ENCODE results near the gene SRSF4.

Gene SRSF4

GRCh38 chr1:29200906-29201594 is 19.4 kb upstream of the SRSF4 start:
- no peak for DNase-seq

DNA sequence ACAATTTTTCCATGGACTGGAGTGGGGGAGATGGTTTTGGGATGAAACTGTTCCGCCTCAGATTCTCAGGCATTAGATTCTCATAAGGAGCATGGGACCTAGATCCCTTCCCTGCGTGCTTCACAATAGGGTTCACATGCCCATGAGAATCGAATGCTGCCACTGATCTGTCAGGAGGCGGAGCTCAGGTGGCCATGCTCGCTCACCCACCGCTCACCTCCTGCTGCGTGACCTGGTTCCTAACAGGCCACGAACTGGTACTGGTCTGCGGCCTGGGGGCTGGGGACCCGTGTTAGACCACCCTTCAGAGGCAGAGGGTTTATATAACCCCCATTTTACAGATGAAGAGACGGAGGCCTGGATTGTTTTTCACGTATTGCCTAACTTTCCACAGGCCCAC is 16.3 kb upstream of the SRSF4 start:
- DNase-seq: no peak

GRCh38 chr1:29197590-29197924 is 15.9 kb upstream of the SRSF4 start:
- peak; percentile 48 for DNase-seq

GRCh38 chr1:29196863-29197589 is 15.3 kb upstream of the SRSF4 start:
- peak; percentile 81 for DNase-seq

DNA sequence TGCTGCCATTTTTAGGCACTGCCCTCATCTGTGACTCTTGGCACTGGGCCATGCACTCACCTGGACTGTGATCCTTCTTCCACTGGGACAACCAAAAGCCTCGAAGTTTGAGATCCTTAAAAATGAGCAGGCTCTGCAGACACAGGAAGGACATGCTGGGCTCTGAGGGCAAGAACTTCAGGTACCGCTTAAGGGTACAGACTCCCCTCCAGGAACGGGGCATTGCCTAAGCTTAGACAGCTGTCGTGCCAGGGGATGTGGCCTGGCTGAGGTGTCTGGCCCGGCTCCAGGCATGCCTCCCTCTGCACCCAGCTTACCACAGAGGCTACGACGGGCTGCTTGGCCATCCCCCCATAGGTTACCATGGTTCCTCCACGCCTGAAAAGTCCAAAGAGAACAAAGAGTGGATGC is 14.2 kb upstream of the SRSF4 start:
- no peak for DNase-seq

DNA sequence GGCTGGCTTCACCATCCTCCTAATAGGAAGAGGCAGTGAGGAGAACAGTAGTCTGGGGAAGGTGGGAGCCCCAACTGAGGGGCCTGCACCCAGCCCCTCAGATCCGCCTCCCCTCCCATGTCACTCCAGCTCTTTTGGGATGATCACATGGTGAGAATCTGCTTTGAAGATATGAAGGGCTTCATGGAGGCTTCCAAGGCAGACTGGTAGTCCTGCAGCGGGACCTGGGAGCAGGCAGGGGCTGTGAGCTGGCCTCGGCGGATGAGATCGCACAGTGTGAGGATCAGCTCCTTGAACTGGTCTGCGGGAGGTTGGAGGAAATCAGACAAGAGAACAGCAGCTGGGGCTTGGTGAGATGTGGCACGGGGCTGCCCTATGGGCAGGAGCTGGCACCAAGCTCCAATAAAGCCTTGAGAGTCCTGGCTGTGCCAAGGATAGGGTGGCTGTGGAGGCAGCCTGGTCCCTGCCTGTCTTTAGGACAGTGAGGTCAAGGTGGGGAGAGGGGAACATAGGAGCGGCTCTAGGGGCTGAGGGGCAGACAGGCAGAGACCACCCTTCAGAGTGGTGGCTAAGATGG is 12.3 kb upstream of the SRSF4 start:
- DNase-seq: no peak

DNA sequence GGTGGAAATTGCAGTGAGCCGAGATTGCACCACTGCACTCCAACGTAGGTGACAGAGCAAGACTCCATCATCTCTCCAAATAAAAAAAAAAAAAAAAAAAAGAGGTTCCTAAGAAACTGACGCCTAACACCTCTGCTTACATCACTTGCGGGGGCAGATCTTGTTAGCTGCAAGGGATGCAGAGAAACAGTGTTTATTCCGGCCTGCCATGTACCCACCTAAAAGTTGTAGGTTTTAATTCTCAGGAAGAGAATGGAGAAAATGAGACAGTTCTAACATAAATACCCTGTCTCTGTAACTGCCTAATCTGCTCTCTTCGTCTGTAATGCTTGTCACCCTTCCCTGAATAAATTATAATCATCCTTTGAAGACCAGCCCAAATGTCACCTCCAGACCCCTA is 9.0 kb upstream of the SRSF4 start:
- no peak for DNase-seq

- no peak for DNase-seq
Observed at GRCh38 chr1:29186707-29187106, 5.0 kb upstream of the SRSF4 start.

- DNase-seq: no peak
Observed at GRCh38 chr1:29186252-29186651, 4.6 kb upstream of the SRSF4 start.

- no peak for DNase-seq
Observed at GRCh38 chr1:29183287-29183686, 1.6 kb upstream of the SRSF4 start.

- DNase-seq: no peak
Observed at GRCh38 chr1:29180497-29181412, 945 bp downstream of the SRSF4 start.

GRCh38 chr1:29179641-29180184 is 2.0 kb downstream of the SRSF4 start:
- DNase-seq: no peak

DNA sequence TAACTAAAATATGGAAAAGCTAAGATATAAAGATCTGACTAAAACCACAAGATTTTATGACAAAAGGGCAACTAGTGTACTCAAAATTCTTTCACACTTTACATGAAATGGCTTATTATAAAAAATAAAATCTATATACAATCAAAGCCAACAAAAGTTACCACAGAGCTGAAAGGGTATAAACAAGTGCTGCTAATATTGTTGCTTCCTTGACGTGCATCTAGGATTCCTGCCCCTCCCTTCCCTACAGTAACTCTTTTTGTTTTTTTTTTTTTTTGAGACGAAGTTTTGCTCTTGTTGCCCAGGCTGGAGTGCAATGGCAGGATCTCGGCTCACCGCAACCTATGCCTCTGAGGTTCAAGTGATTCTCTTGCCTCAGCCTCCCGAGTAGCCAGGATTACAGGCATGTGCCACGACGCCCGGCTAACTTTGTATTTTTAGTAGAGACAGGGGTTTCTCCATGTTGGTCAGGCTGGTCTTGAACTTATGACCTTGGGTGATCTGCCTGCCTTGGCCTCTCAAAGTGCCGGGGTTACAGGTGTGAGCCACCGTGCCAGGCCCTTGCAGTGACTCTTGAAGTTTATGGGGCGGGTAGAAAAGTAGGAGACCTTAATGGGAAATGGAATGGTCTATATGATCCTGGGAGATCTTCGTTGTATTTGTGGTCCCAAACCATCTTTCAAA is 4.5 kb downstream of the SRSF4 start:
- DNase-seq: no peak

DNA sequence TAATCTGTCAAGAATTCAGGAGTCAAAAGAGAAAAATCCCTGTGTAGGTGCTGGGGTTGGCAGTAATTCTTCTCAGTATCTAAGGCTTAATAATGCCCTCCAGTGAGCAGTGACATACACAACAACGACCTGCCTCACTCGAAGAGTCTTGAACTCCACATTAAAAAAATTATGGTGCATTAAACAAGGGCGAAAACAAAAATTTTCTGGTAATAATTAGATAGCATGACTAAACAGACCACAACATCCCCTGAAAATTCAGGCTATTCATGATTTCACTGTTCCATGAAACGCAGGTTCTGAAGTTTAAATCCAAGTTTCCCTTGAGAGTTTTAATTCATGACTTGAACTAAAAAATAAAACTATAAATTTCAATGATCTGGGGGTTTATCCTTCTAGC is 5.1 kb downstream of the SRSF4 start:
- no peak for DNase-seq

DNA sequence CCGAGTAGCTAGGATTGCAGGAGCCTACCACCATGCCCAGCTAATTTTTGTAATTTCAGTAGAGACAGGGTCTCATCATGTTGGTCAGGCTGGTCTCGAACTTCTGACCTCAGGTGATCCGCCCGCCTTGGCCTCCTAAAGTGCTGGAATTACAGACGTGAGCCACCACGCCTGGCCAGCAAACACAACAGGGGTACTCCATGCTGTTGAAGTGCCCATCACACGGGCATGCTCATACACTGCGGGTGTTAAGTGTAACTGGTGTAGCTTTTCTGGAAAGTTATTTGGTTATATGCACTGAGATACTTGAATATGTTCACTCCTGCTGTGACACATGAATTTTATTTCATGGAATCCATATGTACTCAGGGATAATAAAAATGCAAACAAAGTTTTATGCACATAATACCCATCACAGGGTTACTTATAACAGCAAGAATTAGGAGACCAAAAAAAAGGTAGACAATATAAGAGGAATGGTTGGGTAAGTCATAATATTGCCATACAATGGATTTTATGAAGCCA is 9.2 kb downstream of the SRSF4 start:
- no peak for DNase-seq

- no peak for DNase-seq
Observed at GRCh38 chr1:29171521-29171920, 10.2 kb downstream of the SRSF4 start.

DNA sequence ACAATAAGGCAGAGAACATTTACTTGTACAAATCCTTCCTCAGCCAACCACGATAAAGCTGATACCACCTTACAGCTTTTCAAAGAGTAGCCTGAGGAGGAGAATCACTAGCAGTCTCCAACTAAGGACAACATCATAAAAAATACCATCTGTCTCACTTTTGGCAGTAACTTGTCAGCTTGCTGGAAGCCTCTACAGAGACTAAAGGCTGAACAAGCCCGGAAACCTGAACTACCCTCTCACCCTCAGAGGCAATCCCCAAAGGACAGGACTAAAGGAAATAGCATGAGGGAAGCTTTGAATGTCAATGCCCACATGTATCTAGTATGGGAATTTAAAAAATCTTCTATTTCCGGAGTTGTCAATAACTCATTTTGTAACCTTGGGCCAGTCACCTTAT is 10.6 kb downstream of the SRSF4 start:
- DNase-seq: no peak

GRCh38 chr1:29169976-29170375 is 11.7 kb downstream of the SRSF4 start:
- DNase-seq: no peak

DNA sequence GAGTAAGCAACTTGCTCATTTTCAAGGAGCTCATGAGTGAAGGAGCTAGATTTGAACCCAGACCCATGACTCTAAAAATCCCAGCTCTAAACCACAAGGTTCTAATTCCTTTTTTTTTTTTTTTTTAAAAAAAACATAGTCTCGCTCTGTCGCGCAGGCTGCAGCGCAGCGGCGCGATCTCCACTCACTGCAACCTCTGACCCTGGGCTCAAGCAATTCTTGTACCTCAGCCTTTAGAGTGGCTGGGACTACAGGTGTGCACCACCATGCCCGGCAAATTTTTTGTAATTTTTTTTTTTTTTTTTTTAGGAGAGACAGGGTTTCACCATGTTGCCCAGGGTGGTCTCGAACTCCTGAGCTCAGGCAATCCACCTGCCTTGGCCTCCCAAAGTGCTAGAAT is 13.8 kb downstream of the SRSF4 start:
- no peak for DNase-seq

DNA sequence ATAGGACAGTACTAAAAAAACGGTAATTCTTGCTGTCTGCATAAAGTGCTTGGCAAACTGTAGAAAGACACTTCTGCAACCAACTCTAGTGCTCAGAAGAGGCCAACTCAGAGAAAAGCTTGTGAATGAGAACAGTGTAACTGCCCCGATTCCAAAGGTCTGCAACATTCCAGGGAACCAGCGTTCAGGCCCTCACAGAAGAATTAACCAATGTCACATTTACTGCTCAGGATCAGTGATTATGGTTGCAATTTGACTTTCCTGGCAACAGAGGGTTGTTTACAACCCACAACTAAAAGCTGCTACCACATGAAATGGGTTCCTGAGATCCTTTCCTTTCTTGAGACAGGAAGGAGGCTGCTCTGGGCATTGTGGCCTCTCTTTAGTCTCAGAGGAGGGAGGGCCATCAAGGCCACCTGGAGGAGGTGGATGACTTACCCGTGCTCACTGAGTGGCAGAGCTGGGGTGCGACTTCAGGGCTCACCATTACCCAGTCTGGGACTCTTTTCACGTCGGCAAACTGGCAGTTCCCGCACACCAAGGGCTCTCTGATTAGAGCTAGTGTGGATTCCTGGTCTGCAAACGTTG is 15.3 kb downstream of the SRSF4 start:
- no peak for DNase-seq

GRCh38 chr1:29164588-29164987 is 17.1 kb downstream of the SRSF4 start:
- DNase-seq: no peak
